ENCODE results near the gene PNMA1.

Gene PNMA1

GRCh38 chr14:73720636-73721035, 6.5 kb upstream of the PNMA1 start:
- DNase-seq (ENCODE audit: low spot score) (no peak), ATAC-seq (ENCODE audit: low read depth) (no peak)
- Histone ChIP-seq H3K4me3 (ENCODE audit: severe bottlenecking) (no peak overlapping the region), H3K36me3 (ENCODE audit: low read depth) (peaks cover 78% of the 10 kb centered on the region), H3K4me1 (ENCODE audit: insufficient read depth, poor library complexity, severe bottlenecking) (peaks cover 25% of the 10 kb centered on the region), H3K27ac (ENCODE audit: poor library complexity, severe bottlenecking) (no peak overlapping the region), H3K9me3 (ENCODE audit: severe bottlenecking) (no peaks in the 10 kb centered on the region), H3K27me3 (ENCODE audit: insufficient read depth, poor library complexity, severe bottlenecking) (no peaks in the 10 kb centered on the region)
- no peak for TF ChIP-seq CTCF (IDR thresholded peaks at IDR 0.05; ENCODE audit: poor library complexity, severe bottlenecking)

GRCh38 chr14:73719791-73720190, 5.6 kb upstream of the PNMA1 start:
- Histone ChIP-seq H3K27ac (ENCODE audit: poor library complexity, severe bottlenecking) (no peak overlapping the region), H3K4me1 (ENCODE audit: insufficient read depth, poor library complexity, severe bottlenecking) (peaks cover 22% of the 10 kb centered on the region), H3K4me3 (ENCODE audit: severe bottlenecking) (no peak overlapping the region), H3K9me3 (ENCODE audit: severe bottlenecking) (no peaks in the 10 kb centered on the region), H3K36me3 (ENCODE audit: low read depth) (peaks cover 75% of the 10 kb centered on the region), H3K27me3 (ENCODE audit: insufficient read depth, poor library complexity, severe bottlenecking) (no peaks in the 10 kb centered on the region)
- DNase-seq (ENCODE audit: low spot score) (no peak), ATAC-seq (ENCODE audit: low read depth) (no peak)
- TF ChIP-seq CTCF (IDR thresholded peaks at IDR 0.05; ENCODE audit: poor library complexity, severe bottlenecking) = no peak

GRCh38 chr14:73719361-73719760, 5.2 kb upstream of the PNMA1 start:
- no peak for DNase-seq (ENCODE audit: low spot score)
- Histone ChIP-seq H3K27me3 (ENCODE audit: insufficient read depth, poor library complexity, severe bottlenecking) (no peaks in the 10 kb centered on the region), H3K27ac (ENCODE audit: poor library complexity, severe bottlenecking) (no peak overlapping the region), H3K4me1 (ENCODE audit: insufficient read depth, poor library complexity, severe bottlenecking) (peaks cover 21% of the 10 kb centered on the region), H3K36me3 (ENCODE audit: low read depth) (peaks cover 71% of the 10 kb centered on the region), H3K4me3 (ENCODE audit: severe bottlenecking) (no peak overlapping the region), H3K9me3 (ENCODE audit: severe bottlenecking) (no peaks in the 10 kb centered on the region)
- no peak for TF ChIP-seq CTCF (IDR thresholded peaks at IDR 0.05; ENCODE audit: poor library complexity, severe bottlenecking)
- no peak for ATAC-seq (ENCODE audit: low read depth)

GRCh38 chr14:73718418-73719251, 4.5 kb upstream of the PNMA1 start:
- TF ChIP-seq CTCF (IDR thresholded peaks at IDR 0.05; ENCODE audit: poor library complexity, severe bottlenecking) = no peak
- DNase-seq (ENCODE audit: low spot score) = peak; percentile 52
- no peak for ATAC-seq (ENCODE audit: low read depth)
- Histone ChIP-seq H3K9me3 (ENCODE audit: severe bottlenecking) (no peaks in the 10 kb centered on the region), H3K4me3 (ENCODE audit: severe bottlenecking) (no peak overlapping the region), H3K27ac (ENCODE audit: poor library complexity, severe bottlenecking) (no peak overlapping the region), H3K36me3 (ENCODE audit: low read depth) (peaks cover 67% of the 10 kb centered on the region), H3K4me1 (ENCODE audit: insufficient read depth, poor library complexity, severe bottlenecking) (peaks cover 16% of the 10 kb centered on the region), H3K27me3 (ENCODE audit: insufficient read depth, poor library complexity, severe bottlenecking) (no peaks in the 10 kb centered on the region)
